NCI-H187 treated with DMSO at 0.1 percent for 48 hours (cell line): ENCODE results near the gene KLC4.
A peak's percentile ranks its signal among the peaks of the same experiment; 100 is the strongest.
"Not testable (repeated sequence)": the region's sequence is repeated elsewhere in the genome, so short reads cannot be mapped to it uniquely, and the experiment has no call there.

Experiments
- DNase-seq: peaks from one replicate; lab custom pipeline; 2025; lab: John Stamatoyannopoulos, UW

KLC4 gene

DNA sequence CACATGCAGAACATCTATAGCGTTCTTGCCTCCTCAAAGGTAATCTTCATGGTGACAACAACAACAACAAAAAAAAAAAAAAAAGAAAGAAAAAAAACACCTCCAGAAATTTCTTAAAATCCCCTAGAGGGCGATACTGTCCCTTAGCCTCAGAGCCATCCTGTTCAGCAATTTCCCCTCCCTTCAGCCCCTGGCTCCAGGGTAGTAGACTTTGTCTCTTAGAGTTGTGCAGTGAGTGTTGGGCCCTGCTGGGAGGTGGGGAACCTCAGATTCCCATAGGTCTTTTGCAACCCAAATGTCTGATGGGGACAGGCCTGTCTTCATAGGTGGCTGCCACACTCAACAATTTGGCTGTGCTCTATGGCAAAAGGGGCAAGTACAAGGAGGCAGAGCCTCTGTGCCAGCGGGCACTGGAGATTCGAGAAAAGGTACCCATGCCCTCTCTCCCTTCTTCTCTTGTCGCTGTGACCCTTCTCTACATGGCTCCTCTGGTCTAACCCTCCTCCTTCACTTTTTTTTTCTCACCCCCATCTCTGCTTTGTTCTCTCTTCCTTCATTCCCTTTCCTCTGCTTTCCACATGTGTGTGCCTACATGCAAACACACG lies 10.7 kb downstream of the KLC4 start:
- DNase-seq, result no peak

DNA sequence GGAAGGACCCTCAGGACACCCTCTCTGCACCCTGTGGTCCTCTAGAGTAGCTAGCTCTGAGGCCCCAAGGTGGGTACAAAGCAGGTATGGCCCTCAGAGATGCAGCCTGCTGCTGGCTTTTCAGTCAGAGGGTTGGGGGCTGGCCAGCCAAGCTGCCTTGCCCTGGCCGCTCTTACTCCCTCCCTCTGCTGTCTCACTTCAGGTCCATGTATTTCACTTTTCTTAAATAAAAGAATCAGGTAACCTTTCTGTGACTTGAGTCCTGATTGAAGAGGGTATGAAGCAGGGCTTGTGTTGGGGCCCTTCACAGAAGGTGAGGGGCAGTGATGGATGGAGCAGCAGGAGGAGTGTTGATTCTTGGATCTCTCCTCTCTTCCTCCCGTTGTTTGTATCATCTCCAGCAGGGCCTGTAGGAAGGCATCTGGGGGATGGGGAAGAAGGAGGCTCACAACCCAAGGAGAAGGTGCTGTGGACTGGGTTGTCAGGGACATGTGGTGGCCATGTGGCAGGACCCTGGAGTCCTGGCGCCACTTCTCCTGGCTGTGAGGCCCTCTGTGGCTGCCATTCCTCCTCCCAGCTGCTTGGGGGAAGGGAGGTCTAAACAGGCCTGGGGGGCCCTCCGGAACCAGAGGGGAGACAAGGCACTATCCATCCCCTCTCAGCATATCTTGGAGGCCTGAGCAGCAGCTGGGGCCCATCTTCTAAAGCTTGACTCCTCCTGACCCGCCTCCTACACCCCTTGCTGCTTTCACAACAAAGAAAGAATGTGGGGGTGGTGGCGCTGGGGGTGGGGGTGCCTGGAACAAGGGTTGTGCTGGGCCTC lies 15.6 kb downstream of the KLC4 start:
- DNase-seq, result no peak

DNA sequence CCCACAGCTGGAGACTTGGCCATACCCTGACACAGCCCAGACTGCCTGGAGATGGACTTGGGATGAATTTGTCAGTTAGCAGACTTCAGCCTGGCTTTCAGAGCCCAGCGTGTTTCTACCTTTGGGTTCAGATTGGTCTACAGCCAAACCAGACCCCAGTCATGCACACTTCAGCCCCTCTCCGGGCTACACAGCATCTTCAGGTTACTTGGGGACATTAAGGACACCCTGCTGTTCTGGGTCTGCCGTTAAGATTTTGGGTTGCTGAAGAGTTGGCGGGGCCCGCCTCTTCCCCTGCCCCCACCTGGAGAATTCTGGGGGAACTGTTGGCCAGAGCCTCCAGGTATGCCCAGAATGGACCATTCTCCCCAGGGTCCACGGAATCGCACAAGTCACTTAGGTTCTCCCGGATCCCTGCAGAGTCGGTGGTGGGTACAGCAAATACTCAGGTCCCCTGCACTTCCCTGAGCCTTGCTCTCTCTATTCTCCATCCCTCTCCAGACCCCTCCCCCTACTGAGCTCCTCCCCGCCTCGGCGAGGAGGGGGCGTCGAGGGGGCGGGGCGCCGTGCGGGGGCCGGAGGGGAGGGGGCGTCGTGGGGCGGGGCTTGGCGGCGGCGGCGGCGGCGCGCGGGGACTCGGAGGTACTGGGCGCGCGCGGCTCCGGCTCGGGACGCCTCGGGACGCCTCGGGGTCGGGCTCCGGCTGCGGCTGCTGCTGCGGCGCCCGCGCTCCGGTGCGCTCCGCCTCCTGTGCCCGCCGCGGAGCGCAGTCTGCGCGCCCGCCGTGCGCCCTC lies 16.4 kb downstream of the KLC4 start, which contains the start of gene PTK7:
Gene PTK7 (plus strand): TSS at position 645 of the 794 bp plus-strand sequence. CDS start 175 bp downstream, outside the sequence.
- peak; percentile 35 for DNase-seq

- DNase-seq, result no peak
These were observed 17.3 kb downstream of the KLC4 start for GRCh38 chr6:43076464-43077332.

- DNase-seq, result no peak
These were observed 17.9 kb downstream of the KLC4 start for GRCh38 chr6:43077333-43077809.

DNA sequence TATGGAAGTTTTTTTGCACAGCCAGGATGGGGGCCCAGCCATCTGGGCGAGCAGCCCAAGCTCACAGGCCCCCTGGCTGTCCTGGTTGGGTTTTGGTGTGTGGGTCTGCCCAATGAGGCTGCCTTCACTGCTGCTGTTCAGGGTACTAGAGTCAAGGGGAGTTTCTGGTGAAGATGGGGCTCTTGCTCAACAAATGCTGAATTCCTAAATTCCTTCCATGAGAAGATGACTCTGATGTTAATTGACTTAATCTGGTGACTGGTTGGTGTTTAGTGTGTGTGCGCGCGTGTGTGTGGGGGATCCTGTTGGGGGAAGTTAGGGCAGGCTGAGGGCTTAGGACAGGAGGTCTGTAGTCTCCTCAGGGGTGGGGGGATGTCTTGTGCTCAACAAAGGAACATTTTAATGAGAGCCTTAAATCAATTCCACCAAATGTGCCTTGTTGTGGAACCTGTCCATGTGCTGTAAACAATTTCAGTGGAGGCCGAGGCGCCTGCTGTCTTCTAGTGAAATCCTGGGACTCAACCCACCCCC lies 18.6 kb downstream of the KLC4 start:
- DNase-seq, result no peak

DNA sequence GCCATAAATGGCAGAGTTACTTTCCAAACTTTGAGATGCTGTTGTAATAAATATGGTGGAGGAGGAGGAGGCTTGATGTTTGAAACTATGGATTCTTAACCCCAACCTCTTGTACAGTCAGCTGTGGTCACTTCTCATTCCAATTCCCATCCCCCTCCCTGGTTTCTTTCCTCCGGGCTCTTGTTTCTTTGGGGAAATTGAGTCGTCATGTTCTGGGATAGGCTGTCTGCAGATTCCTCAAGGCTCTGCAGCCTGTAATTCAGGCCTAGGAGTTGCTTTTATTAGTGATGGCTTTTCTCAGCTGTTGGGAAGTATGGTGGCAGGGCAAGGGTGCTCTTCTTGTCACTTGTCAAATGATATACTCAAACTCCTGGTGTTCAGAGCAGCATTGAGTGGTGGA lies 19.3 kb downstream of the KLC4 start:
- DNase-seq, result no peak

- DNase-seq, result no peak
These were observed 21.6 kb downstream of the KLC4 start for GRCh38 chr6:43081043-43081442.

DNA sequence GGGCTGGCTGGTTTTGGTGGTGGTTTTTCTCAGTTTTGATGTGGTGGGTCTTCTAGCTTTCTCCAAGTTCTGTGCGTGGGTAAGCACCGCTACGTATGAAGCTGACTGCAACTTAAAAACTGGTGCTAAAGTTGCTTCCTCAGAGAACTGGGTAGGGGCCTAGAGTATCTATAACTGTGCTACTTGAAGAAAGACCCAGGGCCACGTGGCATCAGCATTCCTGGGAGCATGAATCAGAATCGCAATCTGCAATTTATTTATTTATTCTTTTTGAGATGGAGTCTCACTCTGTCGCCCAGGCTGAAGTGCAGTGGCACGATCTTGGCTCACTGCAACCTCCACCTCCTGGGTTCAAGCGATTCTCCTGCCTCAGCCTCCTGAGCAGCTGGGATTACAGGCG lies 22.5 kb downstream of the KLC4 start:
- not testable (repeated sequence) for DNase-seq

- no peak for DNase-seq
These were observed 23.6 kb downstream of the KLC4 start for GRCh38 chr6:43082806-43083655.

DNA sequence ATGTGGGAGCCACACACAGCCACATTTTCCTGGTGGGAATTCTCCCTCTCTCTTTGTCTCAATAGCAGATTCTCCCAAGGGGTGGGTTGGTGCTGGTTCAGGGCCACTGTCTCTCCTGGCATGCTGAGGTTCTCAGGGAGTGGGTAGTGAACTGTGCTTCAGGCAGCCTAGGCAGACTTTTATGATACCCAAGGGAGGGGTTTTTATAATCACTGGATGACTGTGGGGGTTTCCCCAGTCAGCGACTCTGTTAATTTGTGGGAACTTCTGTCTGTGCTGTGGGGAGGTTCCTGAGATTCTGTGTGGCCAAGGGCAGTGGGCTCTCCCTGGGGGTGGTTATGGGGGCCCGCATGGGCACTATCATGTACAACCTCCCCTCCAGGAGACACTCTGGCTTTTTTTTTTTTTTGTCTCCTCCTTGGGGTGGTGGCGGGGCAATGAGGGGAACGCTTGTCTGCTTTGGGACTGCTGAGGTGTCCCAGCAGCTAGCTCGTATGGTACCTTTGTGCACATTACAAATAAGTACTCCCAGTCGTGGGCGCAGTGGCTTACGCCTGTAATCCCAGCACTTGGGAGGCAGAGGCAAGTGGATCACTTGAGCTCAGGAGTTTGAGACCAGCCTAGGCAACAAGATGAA lies 26.7 kb downstream of the KLC4 start:
- DNase-seq, result no peak

GRCh38 chr6:43088654-43089056 lies 29.2 kb downstream of the KLC4 start:
- DNase-seq, result no peak

DNA sequence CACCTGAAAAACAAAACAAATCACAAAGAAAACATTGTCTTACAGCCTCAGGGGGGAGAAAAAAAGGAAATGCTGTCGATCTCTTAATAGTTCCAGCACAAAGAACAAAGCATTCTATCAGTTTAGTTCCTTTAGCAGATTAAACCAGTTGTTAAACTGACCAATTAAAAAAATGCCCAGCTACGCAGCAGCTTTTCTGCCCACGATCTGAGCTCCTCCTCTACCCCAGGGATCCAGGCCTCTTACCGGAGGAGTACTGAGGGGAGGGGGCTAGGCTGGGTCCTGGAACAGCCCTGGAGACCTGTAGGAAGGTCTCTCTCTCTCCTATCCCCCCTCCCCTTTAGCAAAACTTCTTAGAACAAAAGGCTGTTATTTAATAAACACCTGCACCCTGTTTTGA lies 30.0 kb downstream of the KLC4 start:
- DNase-seq, result no peak

GRCh38 chr6:43089874-43090558 lies 30.6 kb downstream of the KLC4 start:
- no peak for DNase-seq

DNA sequence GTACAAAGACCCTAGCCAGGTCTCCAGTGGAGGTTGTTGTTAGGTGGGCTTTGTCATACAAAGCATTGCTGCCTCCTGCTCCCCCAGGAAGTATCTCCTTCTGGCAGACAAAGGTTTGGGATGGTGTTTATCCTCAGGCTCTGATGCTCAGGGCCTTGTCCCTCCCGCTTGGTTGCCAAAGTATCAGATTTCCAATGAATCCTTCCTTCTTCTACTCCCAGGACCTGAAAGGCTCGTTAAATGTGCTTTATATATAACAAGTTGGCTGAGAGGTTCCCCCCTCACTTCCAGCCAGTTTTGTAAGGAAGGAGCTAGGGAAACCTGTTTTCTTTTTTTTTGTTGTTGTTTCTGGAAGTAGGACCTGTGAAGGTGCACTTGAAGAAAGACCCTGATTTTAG lies 31.1 kb downstream of the KLC4 start:
- no peak for DNase-seq

DNA sequence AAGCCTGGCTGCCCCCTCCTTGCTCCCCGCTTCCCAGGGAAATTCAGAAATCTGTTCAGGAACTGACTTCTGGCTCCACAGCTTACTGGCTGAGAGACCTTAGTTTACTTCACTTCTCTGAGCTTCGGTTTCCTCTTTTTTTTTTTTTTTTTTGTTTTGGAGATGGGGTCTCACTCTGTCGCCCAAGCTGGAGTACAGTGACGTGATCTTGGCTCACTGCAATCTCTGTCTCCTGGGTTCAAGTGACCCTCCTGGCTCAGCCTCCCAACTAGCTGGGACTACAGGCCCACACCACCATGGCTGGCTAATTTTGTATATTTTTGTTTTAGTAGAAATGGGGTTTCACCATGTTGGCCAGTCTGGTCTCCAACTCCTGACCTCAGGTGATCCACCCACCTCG lies 31.6 kb downstream of the KLC4 start:
- no peak for DNase-seq

DNA sequence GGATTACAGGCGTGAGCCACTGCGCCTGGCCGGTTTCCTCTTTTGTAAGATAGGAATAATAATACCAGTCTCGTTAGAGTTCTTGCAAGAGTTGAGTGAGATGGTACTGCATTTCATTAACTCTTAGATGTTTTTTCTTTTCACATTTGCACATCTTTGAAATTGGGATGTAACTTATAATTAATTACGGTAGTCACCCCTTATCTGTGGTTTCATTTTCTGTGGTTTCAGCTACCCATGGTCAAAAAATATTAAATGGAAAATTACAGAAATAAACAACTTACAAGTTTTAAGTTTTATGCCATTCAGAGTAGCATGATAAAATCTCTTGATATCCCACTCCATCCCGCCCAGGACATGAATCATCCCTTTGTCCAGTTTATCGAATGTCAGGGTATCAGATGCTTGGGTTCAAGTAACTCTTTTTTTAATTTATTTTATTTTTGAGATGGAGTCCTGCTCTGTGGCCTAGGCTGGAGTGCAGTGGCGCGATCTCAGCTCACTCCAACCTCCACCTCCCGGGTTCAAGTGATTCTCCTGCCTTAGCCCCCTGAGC lies 32.1 kb downstream of the KLC4 start:
- no peak for DNase-seq

DNA sequence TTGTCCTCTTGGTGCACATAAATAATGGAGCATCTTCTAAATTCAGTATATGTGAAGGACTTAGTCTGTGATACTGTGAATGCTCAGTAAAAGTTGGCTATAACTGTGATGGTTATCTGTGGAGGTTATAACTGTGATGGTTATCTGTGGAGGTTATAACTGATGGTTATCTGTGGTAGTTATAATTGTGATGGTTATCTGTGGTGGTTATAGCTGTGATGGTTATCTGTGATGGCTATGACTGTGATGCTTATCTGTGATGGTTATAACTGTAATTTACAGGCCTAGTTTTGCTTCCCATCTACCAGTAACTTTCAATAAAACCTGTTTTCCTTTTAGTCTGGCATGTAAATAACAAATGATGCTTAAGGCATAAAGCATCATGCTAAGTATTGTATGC lies 33.2 kb downstream of the KLC4 start:
- no peak for DNase-seq
